ENCODE measurements around the gene DKK3.

DKK3 gene

GRCh38 chr11:12031856-12032544 lies 23.6 kb upstream of the DKK3 start:
- no peak for DNase-seq (ENCODE audit: low spot score)
- TF ChIP-seq CTCF (IDR thresholded peaks at IDR 0.05; ENCODE audit: extremely low read depth, insufficient read depth, missing control alignments): no peak
- in situ Hi-C loops (cut with MboI; ENCODE audit: low pct_unique_long_range_greater_than_20kb, low sequenced_read_pairs, unreplicated experiment): loop anchor here (25.0 kb wide), 1 partner anchor 220 kb away; no protein-coding TSS in a partner anchor

- no peak for TF ChIP-seq CTCF (IDR thresholded peaks at IDR 0.05; ENCODE audit: extremely low read depth, insufficient read depth, missing control alignments)
- in situ Hi-C loops (cut with MboI; ENCODE audit: low pct_unique_long_range_greater_than_20kb, low sequenced_read_pairs, unreplicated experiment): loop anchor here (25.0 kb wide), 1 partner anchor 218 kb away; no protein-coding TSS in a partner anchor
- no peak for DNase-seq (ENCODE audit: low spot score)
Measured at GRCh38 chr11:12029738-12030363, 21.4 kb upstream of the DKK3 start.

GRCh38 chr11:12029119-12029518 lies 20.7 kb upstream of the DKK3 start:
- peak; percentile 0 for DNase-seq (ENCODE audit: low spot score)
- in situ Hi-C loops (cut with MboI; ENCODE audit: low pct_unique_long_range_greater_than_20kb, low sequenced_read_pairs, unreplicated experiment): loop anchor here (25.0 kb wide), 1 partner anchor 217 kb away; no protein-coding TSS in a partner anchor
- no peak for TF ChIP-seq CTCF (IDR thresholded peaks at IDR 0.05; ENCODE audit: extremely low read depth, insufficient read depth, missing control alignments)

DNA sequence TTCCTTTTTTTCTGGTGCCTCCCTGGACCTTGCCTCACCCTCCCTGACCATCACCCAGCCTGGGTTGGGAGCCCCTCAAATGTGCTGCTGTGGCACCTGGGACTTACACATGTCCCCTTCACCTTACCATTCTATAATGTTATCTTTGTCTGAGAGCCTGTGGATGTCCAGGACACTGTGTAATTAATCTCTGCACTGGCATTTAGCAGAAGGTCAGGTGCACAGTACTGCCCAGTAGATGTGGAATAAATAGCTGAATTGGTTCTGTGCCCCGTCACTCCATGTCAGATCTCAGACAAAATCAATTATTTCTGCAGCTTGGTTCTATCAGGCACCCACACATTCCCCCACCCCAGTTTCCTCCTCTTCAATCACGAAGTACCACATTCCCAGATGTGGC lies 19.9 kb upstream of the DKK3 start:
- in situ Hi-C loops (cut with MboI; ENCODE audit: low pct_unique_long_range_greater_than_20kb, low sequenced_read_pairs, unreplicated experiment): loop anchor here (25.0 kb wide), 1 partner anchor 216 kb away; no protein-coding TSS in a partner anchor
- TF ChIP-seq CTCF (IDR thresholded peaks at IDR 0.05; ENCODE audit: extremely low read depth, insufficient read depth, missing control alignments): no peak
- DNase-seq (ENCODE audit: low spot score): peak; percentile 1

- TF ChIP-seq CTCF (IDR thresholded peaks at IDR 0.05; ENCODE audit: extremely low read depth, insufficient read depth, missing control alignments): no peak
- DNase-seq (ENCODE audit: low spot score): no peak
- in situ Hi-C loops (cut with MboI; ENCODE audit: low pct_unique_long_range_greater_than_20kb, low sequenced_read_pairs, unreplicated experiment): loop anchor here (25.0 kb wide), 1 partner anchor 214 kb away; no protein-coding TSS in a partner anchor
Measured at GRCh38 chr11:12026331-12027211, 18.1 kb upstream of the DKK3 start.

GRCh38 chr11:12024254-12024926 lies 16.0 kb upstream of the DKK3 start:
- DNase-seq (ENCODE audit: low spot score): no peak
- TF ChIP-seq CTCF (IDR thresholded peaks at IDR 0.05; ENCODE audit: extremely low read depth, insufficient read depth, missing control alignments): no peak
- in situ Hi-C loops (cut with MboI; ENCODE audit: low pct_unique_long_range_greater_than_20kb, low sequenced_read_pairs, unreplicated experiment): no loop called here

All from GM13977 (cell line).